ENCODE data around the gene ZNF70. TPM values are rescaled to one million over a fixed set of nuclear protein-coding genes. Genes with fewer than 3 reads are reported as not detected.

The ZNF70 gene
- total RNA-seq, result 3.2 TPM
- long read RNA-seq, result 0 reads

DNA sequence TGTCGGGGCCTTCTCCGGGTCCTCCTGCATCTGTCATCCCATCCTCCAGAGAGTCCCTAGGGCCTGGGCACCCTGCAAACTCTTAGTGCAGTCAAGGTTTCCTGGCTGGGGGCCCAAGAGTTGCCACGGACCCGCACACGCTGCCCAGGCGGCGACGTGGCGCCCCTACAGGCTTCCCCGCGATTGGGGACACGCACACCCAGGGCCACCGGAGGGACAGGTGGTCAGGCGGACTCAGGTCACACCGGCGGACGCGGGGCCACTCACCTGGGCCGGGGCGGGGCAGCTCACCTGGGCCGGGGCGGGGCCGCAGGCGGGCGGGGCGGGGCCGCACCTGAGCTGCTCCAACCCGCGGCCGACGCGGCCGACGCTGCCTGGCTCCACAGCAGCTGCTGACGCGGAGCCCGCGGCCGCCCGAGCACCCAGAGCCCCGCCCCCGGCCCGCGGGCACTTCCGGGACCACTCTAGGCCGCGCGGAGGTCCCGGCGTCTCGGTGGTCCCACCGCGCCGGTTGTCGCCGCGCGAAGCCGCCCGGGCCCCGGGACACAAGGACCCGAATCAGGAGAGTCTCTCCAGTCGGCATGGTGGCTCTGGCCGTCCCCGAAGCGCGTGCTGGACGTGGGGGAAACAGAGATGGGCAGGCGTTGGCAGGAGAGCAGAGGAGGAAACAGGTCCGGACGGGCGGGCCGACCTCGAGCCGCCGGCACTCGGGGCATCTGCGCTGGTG lies at the start of gene ZNF70:
Gene ZNF70, minus strand, starts transcription at position 399 of the 727 bp plus-strand sequence. CDS start 5,972 bp downstream, outside the sequence.
- DNase-seq (ENCODE audit: missing footprints) (peak; percentile 96), ATAC-seq (peak; percentile 97)
- intact Hi-C loops (cut with DNase I), result no loop called here

DNA sequence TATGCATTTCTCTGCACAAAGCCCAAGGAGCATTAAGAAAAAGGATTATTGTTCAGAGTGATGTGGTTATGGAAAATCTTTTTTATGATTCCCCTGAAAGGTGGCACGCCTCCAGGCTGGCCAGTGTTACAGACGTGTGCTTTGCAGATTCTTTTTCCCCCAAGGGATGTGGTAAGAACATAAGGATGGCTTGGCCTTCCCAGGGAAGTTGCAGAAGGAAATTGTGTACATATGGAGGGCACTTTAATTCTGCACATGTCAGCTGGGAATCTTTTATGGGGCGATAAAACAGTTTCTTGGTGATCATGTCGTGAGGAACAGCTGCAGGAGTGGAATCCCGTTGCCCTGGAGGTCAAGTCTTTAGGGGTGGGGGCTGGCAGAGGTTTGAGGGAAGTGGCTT lies 45.5 kb upstream of the ZNF70 start:
- no peak for DNase-seq (ENCODE audit: missing footprints)
- intact Hi-C loops (cut with DNase I), result no loop called here
- no peak for ATAC-seq

DNA sequence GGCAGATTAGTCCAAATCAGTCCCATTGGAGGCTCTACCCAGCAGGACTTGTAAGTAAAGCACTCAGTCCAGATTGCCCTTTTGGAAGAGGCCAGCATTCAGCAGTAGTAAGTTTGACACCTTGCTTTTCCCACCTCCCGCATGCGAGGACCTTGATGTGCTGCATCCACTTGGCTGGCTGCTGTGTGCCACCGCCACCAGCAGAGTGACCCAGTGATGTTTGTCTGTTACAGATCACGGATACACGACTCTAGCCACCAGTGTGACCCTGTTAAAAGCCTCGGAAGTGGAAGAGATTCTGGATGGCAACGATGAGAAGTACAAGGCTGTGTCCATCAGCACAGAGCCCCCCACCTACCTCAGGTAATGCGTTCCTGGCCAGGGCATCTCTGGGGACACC lies 42.4 kb upstream of the ZNF70 start:
- DNase-seq (ENCODE audit: missing footprints) (no peak), ATAC-seq (no peak)
- intact Hi-C loops (cut with DNase I), result no loop called here

DNA sequence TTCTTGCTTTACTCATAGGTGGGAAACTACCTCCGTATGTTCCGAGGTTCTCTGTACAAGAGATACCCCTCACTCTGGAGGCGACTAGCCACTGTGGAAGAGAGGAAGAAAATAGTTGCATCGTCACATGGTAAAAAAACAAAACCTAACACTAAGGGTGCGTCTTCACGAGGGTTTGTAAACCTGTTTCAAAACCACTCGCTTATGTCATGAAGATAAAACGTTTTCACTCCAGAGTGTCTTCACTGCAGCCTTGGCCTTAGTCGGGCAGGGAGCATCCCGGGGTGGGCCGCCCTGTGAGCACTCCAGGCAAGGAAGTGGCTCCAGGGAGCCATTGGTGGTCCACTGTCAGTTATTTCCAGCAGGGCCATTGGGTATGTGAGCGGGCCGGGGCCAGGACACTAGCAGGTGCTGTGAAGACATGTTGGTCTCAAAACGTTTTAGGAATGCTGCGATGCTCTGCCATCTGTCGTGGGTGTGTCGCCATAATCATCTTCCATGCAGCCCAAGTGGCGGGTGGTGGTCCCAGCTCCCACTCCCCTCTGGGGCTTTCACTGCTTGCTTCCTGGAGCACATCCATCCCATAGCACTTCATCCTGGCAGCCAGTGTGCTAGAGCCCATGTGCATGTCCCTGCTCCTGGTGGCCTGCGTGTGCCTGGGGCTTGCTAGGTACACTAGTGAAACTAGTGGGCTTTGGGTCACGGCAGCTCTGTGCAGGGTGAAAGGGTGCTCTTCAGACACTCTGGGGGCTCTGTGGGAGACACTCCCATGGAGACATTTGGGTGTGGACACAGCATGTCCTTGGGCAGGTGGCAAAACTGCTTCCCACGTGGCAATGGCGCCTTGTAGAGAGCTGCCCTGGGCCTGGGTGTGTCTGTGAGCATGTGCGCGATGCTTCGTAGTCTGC lies 41.1 kb upstream of the ZNF70 start:
- intact Hi-C loops (cut with DNase I), result no loop called here
- no peak for ATAC-seq
- no peak for DNase-seq (ENCODE audit: missing footprints)

DNA sequence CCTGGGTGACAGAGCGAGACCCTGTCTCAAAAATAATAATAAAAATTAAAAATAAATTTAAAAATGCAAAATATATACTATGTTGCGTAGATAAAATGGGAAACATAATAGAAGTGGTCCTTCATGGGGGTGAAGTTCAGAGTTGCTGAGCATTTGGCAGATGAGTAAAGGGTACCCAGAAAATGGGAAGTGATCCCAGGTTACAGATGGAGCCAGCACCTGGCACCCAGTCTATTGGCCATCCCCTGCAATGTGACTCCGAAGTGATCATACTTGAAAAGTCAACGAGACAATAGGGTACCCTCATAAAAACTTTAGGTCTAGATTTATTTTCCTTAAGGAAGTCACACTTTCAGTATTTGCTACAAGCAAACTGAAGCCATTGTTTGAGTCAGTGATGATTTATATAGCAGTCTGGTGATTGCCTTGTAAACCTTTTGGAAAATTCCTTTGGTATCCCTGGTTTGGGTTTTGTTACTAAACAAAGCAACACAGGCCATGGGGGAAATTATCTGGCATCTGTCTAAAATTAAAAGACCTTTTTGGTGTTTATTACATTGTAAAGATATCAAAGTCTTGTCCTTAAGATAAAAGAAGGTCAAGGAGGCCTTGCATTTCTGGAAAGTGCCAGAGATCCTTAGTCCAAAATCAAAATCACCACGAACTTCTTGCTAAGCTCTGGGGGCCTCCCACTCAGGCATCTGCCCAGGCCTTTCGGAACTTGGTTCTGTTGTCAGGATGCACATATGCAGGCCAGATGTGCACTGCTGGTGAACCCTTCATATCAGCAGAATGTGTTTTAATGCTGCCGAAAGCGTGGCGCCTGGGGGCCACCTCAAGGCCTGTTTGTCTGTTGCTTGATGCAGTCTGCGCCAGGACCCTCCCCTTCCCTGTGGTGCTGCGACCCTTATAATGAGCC lies 40.2 kb upstream of the ZNF70 start:
- ATAC-seq, result peak; percentile 46
- intact Hi-C loops (cut with DNase I), result no loop called here
- DNase-seq (ENCODE audit: missing footprints), result no peak

DNA sequence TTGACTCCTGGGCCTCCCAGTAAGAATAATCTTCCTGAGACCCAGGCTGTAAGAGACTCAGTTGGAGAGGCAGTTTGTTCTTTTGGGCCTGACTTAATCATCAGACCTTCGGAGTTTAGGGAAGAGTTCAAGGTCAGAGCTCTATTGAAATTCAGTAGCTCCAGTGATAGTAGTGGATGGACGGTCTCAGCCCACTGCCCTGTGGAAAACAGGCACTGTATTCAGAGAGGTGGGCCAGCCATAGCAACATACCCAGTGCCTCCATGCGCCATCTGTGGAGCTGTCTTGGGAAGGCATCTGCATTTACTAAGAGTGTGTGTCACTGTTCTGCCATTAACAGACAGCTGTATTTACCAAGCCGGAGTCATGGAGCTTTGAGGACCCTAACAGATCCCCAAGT lies 38.7 kb upstream of the ZNF70 start:
- no peak for DNase-seq (ENCODE audit: missing footprints)
- intact Hi-C loops (cut with DNase I), result loop anchor here (5.0 kb wide), 2 partner anchors 43 to 58 kb away; no protein-coding TSS in a partner anchor
- ATAC-seq, result no peak

DNA sequence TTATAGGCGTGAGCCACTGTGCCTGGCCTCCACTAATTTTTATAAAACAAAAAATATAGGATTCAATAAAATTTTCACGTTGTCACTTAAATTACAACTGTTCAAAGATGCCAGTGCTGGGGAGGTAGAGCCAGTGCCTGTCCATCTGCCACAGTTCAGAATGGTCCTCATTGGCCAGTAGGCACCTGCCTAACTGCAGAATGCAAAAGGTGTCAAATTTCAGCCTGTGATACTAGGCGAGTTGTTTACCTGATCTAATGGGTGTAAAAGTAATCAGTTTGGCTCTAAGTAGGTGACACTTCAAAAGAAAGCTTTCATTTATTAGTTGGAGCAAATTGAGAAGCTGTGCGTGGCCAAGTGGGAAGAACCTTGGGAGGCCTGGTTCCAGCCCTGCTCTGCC lies 38.2 kb upstream of the ZNF70 start:
- DNase-seq (ENCODE audit: missing footprints) (no peak), ATAC-seq (no peak)
- intact Hi-C loops (cut with DNase I), result loop anchor here (5.0 kb wide), 2 partner anchors 43 to 58 kb away; no protein-coding TSS in a partner anchor

DNA sequence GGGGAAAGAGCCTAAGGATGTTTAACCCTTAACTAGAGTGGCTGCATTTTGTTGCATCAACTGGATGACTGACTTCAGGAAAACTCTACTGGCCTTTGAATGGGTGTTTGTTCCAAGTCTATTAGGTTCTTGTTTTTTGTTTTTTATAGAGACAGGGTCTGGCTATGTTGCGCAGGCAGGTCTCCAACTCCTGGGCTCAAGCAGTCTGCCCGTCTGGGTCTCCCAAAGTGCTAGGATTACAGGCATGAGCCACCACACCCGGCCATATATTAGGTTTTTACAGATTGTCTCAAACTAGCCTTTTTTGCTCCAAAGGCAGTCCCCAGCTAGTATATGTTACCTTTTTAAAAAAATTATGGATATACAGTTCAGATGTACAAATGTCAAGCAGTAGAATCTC lies 37.0 kb upstream of the ZNF70 start:
- no peak for DNase-seq (ENCODE audit: missing footprints)

DNA sequence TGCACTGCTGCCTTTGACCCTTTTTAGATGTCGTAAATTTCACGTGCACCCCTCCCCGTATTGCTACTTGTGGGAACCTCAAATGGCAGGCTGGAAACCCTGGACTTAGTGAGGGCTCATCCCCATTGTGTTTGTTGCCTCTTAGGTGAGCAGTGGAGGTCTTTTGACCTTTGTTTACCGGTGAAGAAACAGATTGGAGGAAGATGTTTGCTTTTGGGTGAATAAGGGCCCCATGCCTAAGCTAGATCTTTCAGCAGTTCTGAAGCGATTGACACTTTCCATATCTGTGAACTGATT lies 36.6 kb upstream of the ZNF70 start:
- intact Hi-C loops (cut with DNase I), result loop anchor here (2.0 to 5.0 kb wide), 3 partner anchors 19 to 60 kb away; no protein-coding TSS in a partner anchor
- ATAC-seq (no peak), DNase-seq (ENCODE audit: missing footprints) (no peak)

More for the DNA sequence above, 37.0 kb upstream of the ZNF70 start:
- no peak for ATAC-seq
- intact Hi-C loops (cut with DNase I), result loop anchor here (2.0 to 5.0 kb wide), 3 partner anchors 19 to 59 kb away; no protein-coding TSS in a partner anchor

DNA sequence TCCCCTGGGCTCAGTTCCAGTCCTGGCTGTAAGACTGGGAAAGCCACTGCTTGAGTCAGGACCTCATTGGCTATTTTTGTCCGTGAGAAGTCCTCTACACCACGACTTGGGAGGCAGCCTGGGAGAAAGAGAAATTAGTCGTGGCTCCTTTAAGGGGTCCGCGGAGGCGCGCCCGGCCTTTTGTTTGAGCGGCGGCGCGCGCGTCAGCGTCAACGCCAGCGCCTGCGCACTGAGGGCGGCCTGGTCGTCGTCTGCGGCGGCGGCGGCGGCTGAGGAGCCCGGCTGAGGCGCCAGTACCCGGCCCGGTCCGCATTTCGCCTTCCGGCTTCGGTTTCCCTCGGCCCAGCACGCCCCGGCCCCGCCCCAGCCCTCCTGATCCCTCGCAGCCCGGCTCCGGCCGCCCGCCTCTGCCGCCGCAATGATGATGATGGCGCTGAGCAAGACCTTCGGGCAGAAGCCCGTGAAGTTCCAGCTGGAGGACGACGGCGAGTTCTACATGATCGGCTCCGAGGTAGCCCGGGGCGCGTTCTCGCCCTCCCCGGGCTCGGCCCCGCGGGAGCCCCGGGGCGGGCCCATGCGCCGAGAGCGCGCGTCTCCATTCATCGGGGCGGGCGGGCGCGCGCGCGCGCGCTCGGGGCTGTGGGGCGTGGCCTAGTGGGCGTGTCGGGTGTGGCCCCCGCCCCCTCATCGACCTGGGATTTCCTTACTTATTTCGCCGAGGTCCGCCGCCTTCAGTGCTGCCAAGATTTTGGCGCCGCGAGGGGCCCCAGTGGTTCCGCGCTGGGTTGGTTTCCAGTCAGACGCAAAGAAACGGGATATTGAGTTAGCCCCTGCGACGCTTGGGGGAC lies 36.1 kb upstream of the ZNF70 start, which contains the start of gene SMARCB1:
Gene SMARCB1, plus strand, starts transcription at position 215 of the 848 bp plus-strand sequence. Its CDS starts 204 bp downstream, at position 419.
- ATAC-seq, result peak; percentile 93
- intact Hi-C loops (cut with DNase I), result loop anchor here (2.0 to 5.0 kb wide), 3 partner anchors 18 to 60 kb away; no protein-coding TSS in a partner anchor
- DNase-seq (ENCODE audit: missing footprints), result peak; percentile 98

DNA sequence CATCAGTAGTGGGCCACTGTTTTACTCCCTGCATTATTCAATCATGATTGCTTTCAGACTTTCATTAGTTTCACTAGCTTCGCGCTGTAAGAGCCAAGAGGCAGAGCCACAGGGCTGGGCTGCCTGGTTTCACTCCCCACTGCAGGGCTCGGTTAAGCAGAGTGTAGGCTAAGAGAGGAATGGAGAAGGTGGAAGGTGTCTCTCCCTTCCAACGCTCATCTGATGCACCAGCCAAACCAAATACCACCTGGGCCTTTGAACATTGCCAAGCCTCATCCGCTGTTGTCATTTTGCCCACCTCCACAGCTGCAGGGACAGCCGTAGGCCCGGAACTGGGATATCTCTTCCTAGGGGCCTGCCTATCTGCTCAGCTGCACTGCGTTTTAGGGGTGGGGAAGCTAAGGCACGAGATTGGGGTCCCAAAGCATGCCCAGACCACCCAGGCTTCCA lies 35.4 kb upstream of the ZNF70 start:
- peak; percentile 2 for ATAC-seq
- DNase-seq (ENCODE audit: missing footprints), result no peak
- intact Hi-C loops (cut with DNase I), result loop anchor here (2.0 to 5.0 kb wide), 3 partner anchors 17 to 61 kb away; no protein-coding TSS in a partner anchor

DNA sequence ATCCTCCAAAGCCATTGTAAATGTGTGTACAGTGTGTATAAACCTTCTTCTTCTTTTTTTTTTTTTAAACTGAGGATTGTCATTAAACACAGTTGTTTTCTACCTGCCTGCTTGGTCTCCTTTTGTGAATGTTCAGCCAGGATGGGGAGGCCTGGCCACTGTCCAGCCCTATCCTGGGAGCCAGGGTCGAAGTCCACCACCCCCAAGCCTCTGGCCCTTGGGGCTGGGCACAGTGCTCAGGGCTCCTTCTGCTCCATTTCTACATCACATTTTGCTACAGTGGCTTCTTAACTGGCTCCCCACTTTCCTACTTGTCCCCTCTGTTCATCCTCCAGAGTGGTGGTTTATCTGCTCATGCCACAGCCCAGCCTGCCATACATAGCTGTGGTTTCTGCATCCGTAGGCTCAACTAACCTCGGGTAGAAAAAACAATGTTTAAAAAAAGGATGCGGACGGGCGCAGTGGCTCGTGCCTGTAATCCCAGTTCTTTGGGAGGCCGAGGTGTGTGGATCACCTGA lies 33.4 kb upstream of the ZNF70 start:
- intact Hi-C loops (cut with DNase I), result no loop called here
- no peak for ATAC-seq

DNA sequence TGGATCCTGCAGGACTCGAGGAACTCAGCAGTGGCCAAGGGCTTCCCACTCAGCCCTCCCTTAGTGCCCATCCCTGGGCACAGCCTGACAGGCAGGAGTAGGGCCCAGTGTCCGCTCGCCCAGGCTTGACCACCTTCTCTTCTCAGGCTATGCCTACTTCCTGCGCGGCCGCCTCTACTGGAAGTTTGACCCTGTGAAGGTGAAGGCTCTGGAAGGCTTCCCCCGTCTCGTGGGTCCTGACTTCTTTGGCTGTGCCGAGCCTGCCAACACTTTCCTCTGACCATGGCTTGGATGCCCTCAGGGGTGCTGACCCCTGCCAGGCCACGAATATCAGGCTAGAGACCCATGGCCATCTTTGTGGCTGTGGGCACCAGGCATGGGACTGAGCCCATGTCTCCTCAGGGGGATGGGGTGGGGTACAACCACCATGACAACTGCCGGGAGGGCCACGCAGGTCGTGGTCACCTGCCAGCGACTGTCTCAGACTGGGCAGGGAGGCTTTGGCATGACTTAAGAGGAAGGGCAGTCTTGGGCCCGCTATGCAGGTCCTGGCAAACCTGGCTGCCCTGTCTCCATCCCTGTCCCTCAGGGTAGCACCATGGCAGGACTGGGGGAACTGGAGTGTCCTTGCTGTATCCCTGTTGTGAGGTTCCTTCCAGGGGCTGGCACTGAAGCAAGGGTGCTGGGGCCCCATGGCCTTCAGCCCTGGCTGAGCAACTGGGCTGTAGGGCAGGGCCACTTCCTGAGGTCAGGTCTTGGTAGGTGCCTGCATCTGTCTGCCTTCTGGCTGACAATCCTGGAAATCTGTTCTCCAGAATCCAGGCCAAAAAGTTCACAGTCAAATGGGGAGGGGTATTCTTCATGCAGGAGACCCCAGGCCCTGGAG lies 32.6 kb upstream of the ZNF70 start:
- DNase-seq (ENCODE audit: missing footprints), result no peak
- intact Hi-C loops (cut with DNase I), result no loop called here
- no peak for ATAC-seq

More for the DNA sequence above, 33.4 kb upstream of the ZNF70 start:
- DNase-seq (ENCODE audit: missing footprints), result no peak

DNA sequence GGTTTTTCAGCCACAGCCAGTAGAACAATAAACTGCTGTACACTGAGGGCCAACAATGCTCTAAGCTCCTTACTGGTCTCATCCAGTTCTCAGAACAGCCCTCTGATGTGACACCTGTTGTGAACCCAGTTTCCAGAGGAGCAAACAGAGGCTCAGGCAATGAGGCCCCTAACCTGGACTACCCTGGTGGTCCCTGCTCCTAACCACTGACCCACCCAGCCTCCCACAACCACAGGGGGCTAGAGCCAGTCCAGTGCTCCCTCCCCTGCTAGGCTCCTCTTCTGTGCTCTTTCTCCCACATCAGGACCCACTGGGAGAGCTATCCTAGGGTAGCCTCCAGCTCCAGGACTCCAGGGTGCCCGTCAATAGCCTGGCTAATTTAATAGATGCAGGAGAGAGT lies 31.8 kb upstream of the ZNF70 start:
- ATAC-seq (no peak), DNase-seq (ENCODE audit: missing footprints) (no peak)
- intact Hi-C loops (cut with DNase I), result no loop called here

DNA sequence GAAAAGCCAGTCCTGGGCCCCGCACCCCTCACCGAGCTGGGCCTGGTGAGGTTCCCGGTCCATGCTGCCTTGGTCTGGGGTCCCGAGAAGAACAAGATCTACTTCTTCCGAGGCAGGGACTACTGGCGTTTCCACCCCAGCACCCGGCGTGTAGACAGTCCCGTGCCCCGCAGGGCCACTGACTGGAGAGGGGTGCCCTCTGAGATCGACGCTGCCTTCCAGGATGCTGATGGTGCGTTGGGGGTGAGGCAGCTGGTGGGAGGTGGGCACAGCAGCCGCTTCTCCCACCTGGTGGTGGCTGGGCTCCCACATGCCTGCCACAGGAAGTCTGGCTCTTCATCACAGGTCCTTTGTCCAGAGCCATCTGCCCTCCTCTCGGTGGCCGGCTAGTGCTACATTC lies 31.3 kb upstream of the ZNF70 start:
- ATAC-seq (no peak), DNase-seq (ENCODE audit: missing footprints) (no peak)
- intact Hi-C loops (cut with DNase I), result no loop called here

DNA sequence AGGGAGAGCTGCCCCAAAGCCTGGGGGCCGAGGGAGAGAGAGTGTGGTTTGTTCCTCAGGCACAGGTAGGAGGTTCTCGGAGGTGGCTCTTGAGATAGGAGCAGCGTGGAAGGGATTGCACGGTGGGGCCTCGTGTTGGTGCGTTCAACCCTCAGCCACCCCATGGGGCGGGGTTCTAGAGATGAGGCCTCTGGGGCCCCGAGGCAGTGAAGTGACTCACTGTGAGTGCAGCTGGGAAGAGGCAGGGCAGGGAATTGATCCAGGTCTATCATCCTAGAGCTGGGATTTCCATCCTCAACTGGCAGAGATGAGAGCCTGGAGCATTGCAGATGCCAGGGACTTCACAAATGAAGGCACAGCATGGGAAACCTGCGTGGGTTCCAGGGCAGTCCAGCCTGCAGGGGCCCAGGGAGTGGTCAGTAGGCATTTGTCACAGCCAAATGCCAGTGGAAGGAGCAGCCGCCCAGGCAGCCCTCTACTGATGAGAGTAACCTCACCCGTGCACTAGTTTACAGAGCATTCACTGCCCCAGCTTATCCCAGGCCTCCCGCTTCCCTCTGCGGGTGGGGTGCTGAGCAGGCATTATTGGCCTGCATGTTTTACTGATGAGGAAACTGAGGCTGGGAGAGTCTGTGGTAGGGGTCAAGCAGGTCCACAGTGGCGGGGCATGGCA lies 30.7 kb upstream of the ZNF70 start:
- ATAC-seq (no peak), DNase-seq (ENCODE audit: missing footprints) (no peak)

More for the DNA sequence above, 30.7 kb upstream of the ZNF70 start:
- intact Hi-C loops (cut with DNase I), result no loop called here

Measured in Right ventricle myocardium inferior (tissue), 1 donor.